ENCODE results near the gene THBS4.

Gene THBS4

GRCh38 chr5:80109646-80110478 is 74.7 kb downstream of the THBS4 start:
- TF ChIP-seq GATA2 (IDR thresholded peaks at IDR 0.05; ENCODE audit: low read depth, low read length) (peak; percentile 66), GATA3 (IDR thresholded peaks at IDR 0.05; ENCODE audit: low read depth, low read length) (no peak)

GRCh38 chr5:80114860-80115259 is 79.7 kb downstream of the THBS4 start:
- TF ChIP-seq GATA2 (IDR thresholded peaks at IDR 0.05; ENCODE audit: low read depth, low read length) (no peak), GATA3 (IDR thresholded peaks at IDR 0.05; ENCODE audit: low read depth, low read length) (no peak)

GRCh38 chr5:80116000-80116399 is 80.9 kb downstream of the THBS4 start:
- TF ChIP-seq GATA3 (IDR thresholded peaks at IDR 0.05; ENCODE audit: low read depth, low read length) (no peak), GATA2 (IDR thresholded peaks at IDR 0.05; ENCODE audit: low read depth, low read length) (no peak)

- TF ChIP-seq GATA3 (IDR thresholded peaks at IDR 0.05; ENCODE audit: low read depth, low read length) = no peak
- TF ChIP-seq GATA2 (IDR thresholded peaks at IDR 0.05; ENCODE audit: low read depth, low read length) = no peak
These were observed 81.3 kb downstream of the THBS4 start for GRCh38 chr5:80116465-80116864.

- TF ChIP-seq GATA3 (IDR thresholded peaks at IDR 0.05; ENCODE audit: low read depth, low read length) (no peak), GATA2 (IDR thresholded peaks at IDR 0.05; ENCODE audit: low read depth, low read length) (no peak)
These were observed 82.3 kb downstream of the THBS4 start for GRCh38 chr5:80117446-80117845.

- no peak for TF ChIP-seq GATA3 (IDR thresholded peaks at IDR 0.05; ENCODE audit: low read depth, low read length)
- no peak for TF ChIP-seq GATA2 (IDR thresholded peaks at IDR 0.05; ENCODE audit: low read depth, low read length)
These were observed 84.2 kb downstream of the THBS4 start for GRCh38 chr5:80119372-80119771.

DNA sequence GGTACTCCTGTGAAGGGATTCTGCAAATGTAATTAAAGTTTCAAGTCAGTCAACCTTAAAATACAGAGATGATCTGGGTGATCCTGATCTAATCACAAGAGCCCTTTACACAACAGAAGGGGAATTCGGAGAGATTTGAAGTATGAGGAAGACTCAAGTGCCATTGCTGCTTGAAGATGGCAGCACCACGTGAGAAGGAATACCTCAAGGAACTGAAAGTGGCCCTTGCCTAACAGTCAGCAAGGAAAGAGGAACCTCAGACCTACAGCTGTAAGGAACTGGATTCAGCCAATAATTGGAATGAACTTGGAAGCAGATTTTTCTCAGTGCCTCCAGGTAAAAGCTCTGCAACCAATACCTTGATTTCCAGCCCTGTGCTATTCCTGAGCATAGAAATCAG is 87.4 kb downstream of the THBS4 start:
- TF ChIP-seq GATA3 (IDR thresholded peaks at IDR 0.05; ENCODE audit: low read depth, low read length) = no peak
- TF ChIP-seq GATA2 (IDR thresholded peaks at IDR 0.05; ENCODE audit: low read depth, low read length) = no peak

DNA sequence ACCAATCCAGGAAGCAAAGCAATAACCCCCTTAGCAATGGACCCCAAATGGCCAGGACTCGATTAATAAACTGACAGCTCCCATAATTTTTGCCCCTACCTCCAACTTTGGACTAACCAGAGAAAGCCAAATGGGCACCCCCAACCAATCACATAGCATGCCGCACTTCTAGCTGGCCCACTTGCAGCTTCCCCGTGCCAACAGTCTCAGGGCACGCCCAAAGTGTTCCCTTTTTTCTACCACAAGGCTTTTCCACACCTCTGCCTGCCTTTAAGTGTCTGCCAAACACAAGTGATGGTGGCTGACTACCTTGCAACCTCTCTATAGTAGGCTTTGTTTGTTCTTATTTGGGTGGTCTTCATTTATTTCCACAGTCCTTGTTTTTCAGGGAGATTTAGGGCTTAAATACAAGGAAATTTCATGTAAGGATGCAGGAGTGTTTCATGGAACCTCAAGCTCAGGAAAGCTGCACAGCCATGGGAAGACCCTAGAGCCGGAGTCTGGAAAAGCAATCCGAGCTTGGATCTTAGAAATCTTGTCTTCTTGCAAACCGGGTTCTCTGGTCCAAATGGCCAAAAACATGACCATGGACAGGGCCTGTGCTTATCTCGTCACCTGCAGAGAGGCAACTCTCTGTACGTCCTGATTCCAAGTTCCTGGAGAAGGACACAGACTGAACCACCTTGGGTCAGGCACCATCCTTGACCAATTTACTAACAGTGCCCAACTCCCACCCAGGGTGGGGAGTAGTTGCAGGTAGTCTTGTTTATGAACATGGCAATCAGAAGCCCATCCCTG is 89.2 kb downstream of the THBS4 start:
- TF ChIP-seq GATA2 (IDR thresholded peaks at IDR 0.05; ENCODE audit: low read depth, low read length) (no peak), GATA3 (IDR thresholded peaks at IDR 0.05; ENCODE audit: low read depth, low read length) (no peak)

GRCh38 chr5:80125022-80125961 is 90.1 kb downstream of the THBS4 start:
- TF ChIP-seq GATA2 (IDR thresholded peaks at IDR 0.05; ENCODE audit: low read depth, low read length) (no peak), GATA3 (IDR thresholded peaks at IDR 0.05; ENCODE audit: low read depth, low read length) (no peak)

DNA sequence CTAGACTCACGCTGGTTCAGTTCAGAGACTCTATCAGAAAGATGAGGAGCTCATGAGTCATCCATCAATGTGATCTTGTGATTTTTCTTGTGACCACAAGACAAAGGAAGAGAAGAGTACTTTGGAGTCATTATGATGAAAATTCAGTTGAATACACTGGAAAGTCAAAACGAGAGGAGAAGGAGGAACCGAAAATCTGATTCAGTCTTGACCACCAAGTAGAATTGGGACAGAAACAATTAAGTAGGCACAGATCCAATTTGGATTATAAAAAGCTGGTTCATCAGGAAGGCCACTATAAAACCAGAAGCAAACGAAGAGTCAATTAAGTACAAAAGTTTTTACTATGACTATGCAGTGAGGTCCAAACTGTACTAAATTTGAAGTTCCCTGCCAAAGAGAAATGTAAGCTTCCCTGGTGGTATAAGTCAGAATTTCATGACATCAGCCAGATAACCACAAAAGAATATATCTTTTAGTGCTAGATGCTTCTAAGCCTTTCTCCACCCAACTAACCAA is 90.9 kb downstream of the THBS4 start:
- TF ChIP-seq GATA2 (IDR thresholded peaks at IDR 0.05; ENCODE audit: low read depth, low read length) (no peak), GATA3 (IDR thresholded peaks at IDR 0.05; ENCODE audit: low read depth, low read length) (no peak)

DNA sequence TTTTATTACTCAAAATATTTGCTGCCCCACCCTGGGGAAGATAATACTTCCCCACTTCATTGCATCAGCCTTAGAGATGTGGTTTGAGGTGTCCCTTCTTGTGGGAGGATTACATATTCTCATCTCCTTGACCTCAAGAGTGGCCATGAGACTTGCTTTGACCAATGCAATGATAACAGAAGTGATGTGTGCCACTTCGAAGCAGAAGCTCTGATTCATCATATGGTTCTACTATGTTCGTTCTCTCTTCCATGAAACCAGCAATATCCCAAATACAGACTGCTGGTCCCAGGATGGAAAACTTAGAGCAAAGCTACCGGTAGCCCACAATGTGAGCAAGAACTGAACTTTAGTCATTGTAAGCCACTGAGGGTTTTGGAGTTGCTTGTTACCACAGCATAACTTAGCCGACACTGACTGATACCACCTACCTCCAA is 92.0 kb downstream of the THBS4 start:
- TF ChIP-seq GATA3 (IDR thresholded peaks at IDR 0.05; ENCODE audit: low read depth, low read length) = no peak
- TF ChIP-seq GATA2 (IDR thresholded peaks at IDR 0.05; ENCODE audit: low read depth, low read length) = no peak

DNA sequence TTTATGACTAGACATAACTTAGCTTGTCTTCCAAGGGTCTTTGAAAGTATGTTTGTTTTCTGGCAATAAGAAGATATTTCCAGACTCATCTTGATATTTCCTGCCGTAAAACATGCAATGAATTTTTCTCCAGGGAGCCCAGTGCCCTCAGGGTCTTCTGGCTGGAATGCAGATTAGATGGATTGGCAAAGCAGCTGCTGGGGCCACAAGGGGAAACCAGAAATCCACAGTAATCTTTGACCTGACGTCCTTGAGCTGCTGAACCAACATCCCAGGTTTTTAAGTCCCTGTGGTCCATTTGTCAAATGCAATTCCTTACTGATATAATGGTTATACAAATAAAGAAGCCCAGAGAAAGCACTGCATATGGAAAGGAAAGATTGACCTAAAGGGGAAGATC is 93.0 kb downstream of the THBS4 start:
- no peak for TF ChIP-seq GATA3 (IDR thresholded peaks at IDR 0.05; ENCODE audit: low read depth, low read length)
- no peak for TF ChIP-seq GATA2 (IDR thresholded peaks at IDR 0.05; ENCODE audit: low read depth, low read length)

DNA sequence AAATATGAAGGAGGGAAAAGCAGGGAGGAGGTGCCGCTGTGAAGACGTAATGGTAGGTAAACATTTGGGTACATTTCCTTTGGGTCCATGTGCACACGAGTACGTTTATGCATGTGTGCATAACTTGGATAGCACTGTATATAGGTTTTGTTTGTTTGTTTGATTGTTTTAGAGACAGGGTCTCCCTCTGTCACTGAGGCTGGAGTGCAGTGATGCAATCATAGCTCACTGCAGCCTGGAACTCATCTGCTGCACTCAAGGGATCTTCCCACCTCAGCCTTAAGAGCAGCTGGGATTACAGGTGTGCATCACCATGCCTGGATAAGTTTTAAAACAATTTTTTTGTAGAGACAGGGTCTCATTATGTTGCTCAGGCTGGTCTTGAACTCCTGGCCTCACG is 94.0 kb downstream of the THBS4 start:
- no peak for TF ChIP-seq GATA3 (IDR thresholded peaks at IDR 0.05; ENCODE audit: low read depth, low read length)
- no peak for TF ChIP-seq GATA2 (IDR thresholded peaks at IDR 0.05; ENCODE audit: low read depth, low read length)

Measured in SH-SY5Y (cell line).